ENCODE data around the gene INPP4A. TPM values are rescaled to one million over a fixed set of nuclear protein-coding genes. Genes with fewer than 3 reads are reported as not detected.
A peak's percentile ranks its signal among the peaks of the same experiment; 100 is the strongest.

Gene INPP4A
- total and polyA plus RNA-seq, 7 experiments from 2014 or later = 51.4 to 165 (median 145) TPM

- Mint-ChIP-seq H3K27me3 (no peaks in the 10 kb centered on the region), H3K4me3 (peak overlapping the region; percentile 70 to 82 (median 78)), H3K36me3 (peaks cover 0 to 23% (median 0%) of the 10 kb centered on the region in 5 donors), H3K9me3 (no peaks in the 10 kb centered on the region), H3K27ac (peak overlapping the region; percentile 68 to 95 (median 92)), H3K4me1 (peaks cover 75 to 100% (median 98%) of the 10 kb centered on the region in 7 donors)
- no peak for ATAC-seq
- intact Hi-C loops (cut with micrococcal nuclease) = loop anchor here (1.0 to 10.0 kb wide), 6 partner anchors 9 to 769 kb away; partner anchors contain the start of gene ZAP70 (in 1 of the 2)
- Histone ChIP-seq H3K9me3 (ENCODE audit: control insufficient read depth in 2 of 3, low read length in 3 of 3) (no peaks in the 10 kb centered on the region), H3K27me3 (ENCODE audit: control insufficient read depth in 2 of 2, insufficient read depth in 2 of 2, low read length in 2 of 2) (no peaks in the 10 kb centered on the region), H3K4me3 (ENCODE audit: low read length) (peak overlapping the region; percentile 28), H3K4me1 (ENCODE audit: control insufficient read depth in 2 of 2, insufficient read depth in 2 of 2, low read length in 2 of 2) (peaks cover 96 to 99% of the 10 kb centered on the region in 2 donors), H3K36me3 (ENCODE audit: control insufficient read depth in 2 of 3, insufficient read depth in 3 of 3, low read length in 3 of 3) (peaks cover 0 to 5% (median 0%) of the 10 kb centered on the region in 3 experiments), H3K27ac (ENCODE audit: low read depth, low read length) (peak overlapping the region; percentile 57)
- POLR2A ChIA-PET = interaction anchor here (10.8 kb wide), 1 partner anchor 19 kb away, joined by 99 read pairs; no protein-coding TSS in a partner anchor
- CTCF ChIA-PET = interaction anchor here (0.9 to 1.1 kb wide), 3 partner anchors 17 to 27 kb away, joined by 3 to 5 read pairs (median 4); no protein-coding TSS in a partner anchor
- DNase-seq = no peak
Measured at GRCh38 chr2:98483257-98483861, 38.7 kb downstream of the INPP4A start.

- DNase-seq (no peak), ATAC-seq (no peak)
- intact Hi-C loops (cut with micrococcal nuclease) = loop anchor here (5.0 to 10.0 kb wide), 2 partner anchors 33 to 769 kb away; partner anchors contain the start of gene ZAP70 (in 1 of the 2)
- Histone ChIP-seq H3K27me3 (ENCODE audit: control insufficient read depth in 2 of 2, insufficient read depth in 2 of 2, low read length in 2 of 2) (no peaks in the 10 kb centered on the region), H3K4me3 (ENCODE audit: low read length) (no peak overlapping the region), H3K9me3 (ENCODE audit: control insufficient read depth in 2 of 3, low read length in 3 of 3) (no peaks in the 10 kb centered on the region), H3K4me1 (ENCODE audit: control insufficient read depth in 2 of 2, insufficient read depth in 2 of 2, low read length in 2 of 2) (peaks cover 96 to 99% of the 10 kb centered on the region in 2 donors), H3K27ac (ENCODE audit: low read depth, low read length) (peak overlapping the region; percentile 57), H3K36me3 (ENCODE audit: control insufficient read depth in 2 of 3, insufficient read depth in 3 of 3, low read length in 3 of 3) (peaks cover 0 to 5% (median 0%) of the 10 kb centered on the region in 3 experiments)
- POLR2A ChIA-PET = interaction anchor here (0.6 to 10.8 kb wide), 4 partner anchors 12 to 38 kb away, joined by 3 to 99 read pairs (median 6); no protein-coding TSS in a partner anchor
- Mint-ChIP-seq H3K4me3 (peak overlapping the region; percentile 71 to 85 (median 78)), H3K27me3 (no peaks in the 10 kb centered on the region), H3K36me3 (peaks cover 0 to 22% (median 0%) of the 10 kb centered on the region in 5 donors), H3K4me1 (peaks cover 75 to 100% (median 98%) of the 10 kb centered on the region in 7 donors), H3K27ac (peak overlapping the region; percentile 68 to 95 (median 92)), H3K9me3 (no peaks in the 10 kb centered on the region)
- CTCF ChIA-PET = interaction anchor here (0.8 to 1.0 kb wide), 4 partner anchors 19 to 28 kb away, joined by 3 to 5 read pairs (median 3); no protein-coding TSS in a partner anchor
Measured at GRCh38 chr2:98484121-98484557, 39.5 kb downstream of the INPP4A start.

GRCh38 chr2:98484652-98485452, 40.2 kb downstream of the INPP4A start:
- no peaks in the 10 kb centered on the region for H3K9me3 Mint-ChIP-seq
- Histone ChIP-seq H3K4me3 (ENCODE audit: low read length) (peak overlapping the region; percentile 26), H3K27ac (ENCODE audit: low read depth, low read length) (peak overlapping the region; percentile 57), H3K36me3 (ENCODE audit: control insufficient read depth in 2 of 3, insufficient read depth in 3 of 3, low read length in 3 of 3) (peaks cover 0 to 5% (median 0%) of the 10 kb centered on the region in 3 experiments), H3K4me1 (ENCODE audit: control insufficient read depth in 2 of 2, insufficient read depth in 2 of 2, low read length in 2 of 2) (peaks cover 95% of the 10 kb centered on the region in 2 donors), H3K27me3 (ENCODE audit: control insufficient read depth in 2 of 2, insufficient read depth in 2 of 2, low read length in 2 of 2) (no peaks in the 10 kb centered on the region), H3K9me3 (ENCODE audit: control insufficient read depth in 2 of 3, low read length in 3 of 3) (no peaks in the 10 kb centered on the region)
- DNase-seq = peak in 7 of 9 donors; percentile 41 to 66 (median 54)
- H3K27me3 Mint-ChIP-seq = no peaks in the 10 kb centered on the region
- H3K36me3 Mint-ChIP-seq = peaks cover 0 to 21% (median 0%) of the 10 kb centered on the region in 5 donors
- ChIA-PET POLR2A (interaction anchor here (0.6 to 4.5 kb wide), 4 partner anchors 13 to 39 kb away, joined by 3 to 34 read pairs (median 6); no protein-coding TSS in a partner anchor), CTCF (interaction anchor here (0.6 to 0.9 kb wide), 3 partner anchors 21 to 72 kb away, joined by 3 read pairs; no protein-coding TSS in a partner anchor)
- peaks cover 74 to 100% (median 98%) of the 10 kb centered on the region in 7 donors for H3K4me1 Mint-ChIP-seq
- ATAC-seq = peak; percentile 40
- H3K27ac Mint-ChIP-seq = peak overlapping the region; percentile 68 to 95 (median 90)
- intact Hi-C loops (cut with micrococcal nuclease) = loop anchor here (5.0 to 10.0 kb wide), 2 partner anchors 32 to 770 kb away; partner anchors contain the start of gene ZAP70 (in 1 of the 2)
- H3K4me3 Mint-ChIP-seq = peak overlapping the region; percentile 71 to 85 (median 79)

GRCh38 chr2:98485453-98485755, 40.7 kb downstream of the INPP4A start:
- H3K27me3 Mint-ChIP-seq = no peaks in the 10 kb centered on the region
- ATAC-seq = no peak
- Histone ChIP-seq H3K27ac (ENCODE audit: low read depth, low read length) (no peak overlapping the region), H3K36me3 (ENCODE audit: control insufficient read depth in 2 of 3, insufficient read depth in 3 of 3, low read length in 3 of 3) (peaks cover 0 to 10% (median 0%) of the 10 kb centered on the region in 3 experiments), H3K9me3 (ENCODE audit: control insufficient read depth in 2 of 3, low read length in 3 of 3) (no peaks in the 10 kb centered on the region), H3K4me3 (ENCODE audit: low read length) (no peak overlapping the region), H3K4me1 (ENCODE audit: control insufficient read depth in 2 of 2, insufficient read depth in 2 of 2, low read length in 2 of 2) (peaks cover 89 to 94% of the 10 kb centered on the region in 2 donors), H3K27me3 (ENCODE audit: control insufficient read depth in 2 of 2, insufficient read depth in 2 of 2, low read length in 2 of 2) (no peaks in the 10 kb centered on the region)
- ChIA-PET CTCF (interaction anchor here (0.6 kb wide), 1 partner anchor 73 kb away, joined by 3 read pairs; no protein-coding TSS in a partner anchor), POLR2A (interaction anchor here (0.6 to 4.5 kb wide), 4 partner anchors 14 to 39 kb away, joined by 3 to 34 read pairs (median 8); no protein-coding TSS in a partner anchor)
- H3K4me3 Mint-ChIP-seq = peak overlapping the region; percentile 12 to 85 (median 79)
- H3K27ac Mint-ChIP-seq = peak overlapping the region; percentile 68 to 95 (median 90)
- H3K36me3 Mint-ChIP-seq = peaks cover 0 to 21% (median 0%) of the 10 kb centered on the region in 5 donors
- no peaks in the 10 kb centered on the region for H3K9me3 Mint-ChIP-seq
- intact Hi-C loops (cut with micrococcal nuclease) = loop anchor here in 1 of 2 donors (10.0 kb wide), 1 partner anchor 771 kb away; the partner anchor contains the start of gene ZAP70
- H3K4me1 Mint-ChIP-seq = peaks cover 72 to 100% (median 98%) of the 10 kb centered on the region in 7 donors
- DNase-seq = no peak

- peaks cover 79 to 90% of the 10 kb centered on the region in 2 donors for H3K4me1 ChIP-seq (ENCODE audit: control insufficient read depth in 2 of 2, insufficient read depth in 2 of 2, low read length in 2 of 2)
- Mint-ChIP-seq H3K27me3 (no peaks in the 10 kb centered on the region), H3K9me3 (no peaks in the 10 kb centered on the region), H3K27ac (peak overlapping the region in 8 of 9 donors; percentile 23 to 94 (median 81)), H3K36me3 (peaks cover 0 to 23% (median 8%) of the 10 kb centered on the region in 5 donors), H3K4me1 (peaks cover 61 to 100% (median 98%) of the 10 kb centered on the region in 7 donors), H3K4me3 (peak overlapping the region; percentile 4 to 82 (median 54))
- peak overlapping the region; percentile 12 for H3K27ac ChIP-seq (ENCODE audit: low read depth, low read length)
- peaks cover 0 to 13% (median 0%) of the 10 kb centered on the region in 3 experiments for H3K36me3 ChIP-seq (ENCODE audit: control insufficient read depth in 2 of 3, insufficient read depth in 3 of 3, low read length in 3 of 3)
- ATAC-seq (no peak), DNase-seq (no peak)
- intact Hi-C loops (cut with micrococcal nuclease) = loop anchor here in 1 of 2 donors (10.0 kb wide), 1 partner anchor 772 kb away; the partner anchor contains the start of gene ZAP70
- no peaks in the 10 kb centered on the region for H3K9me3 ChIP-seq (ENCODE audit: control insufficient read depth in 2 of 3, low read length in 3 of 3)
- POLR2A ChIA-PET = interaction anchor here (1.4 to 4.5 kb wide), 3 partner anchors 21 to 35 kb away, joined by 6 to 34 read pairs (median 8); no protein-coding TSS in a partner anchor
- no peaks in the 10 kb centered on the region for H3K27me3 ChIP-seq (ENCODE audit: control insufficient read depth in 2 of 2, insufficient read depth in 2 of 2, low read length in 2 of 2)
- H3K4me3 ChIP-seq (ENCODE audit: low read length) = no peak overlapping the region
- CTCF ChIA-PET = interaction anchor here (0.9 to 2.6 kb wide), 4 partner anchors 18 to 34 kb away, joined by 3 to 26 read pairs (median 7); no protein-coding TSS in a partner anchor
Measured at GRCh38 chr2:98486374-98486981, 41.8 kb downstream of the INPP4A start.

Data from naive thymus-derived CD4-positive, alpha-beta T cell (primary cell).